Neutrophil (primary cell): ENCODE results near the gene MINDY3.
"Not testable (repeated sequence)": the region's sequence is repeated elsewhere in the genome, so short reads cannot be mapped to it uniquely, and the experiment has no call there.

Experiments used
- H3K27ac ChIP-seq: fragments of 200-600 bp; sonication (generic); 2 replicates; pipeline ENCODE4 v1.5.1; 2016; ENCODE audit warnings: mild to moderate bottlenecking, moderate library complexity
- H3K27me3 ChIP-seq: fragments of 200-600 bp; sonication (generic); 2 replicates; pipeline ENCODE4 v1.6.0; 2016; ENCODE audit warnings: mild to moderate bottlenecking
- H3K36me3 ChIP-seq: fragments of 200-600 bp; sonication (generic); 2 replicates; pipeline ENCODE4 v1.5.1; 2017
- H3K4me1 ChIP-seq, 2 experiments: fragments of 200-600 bp in 1 of 2; sonication (generic) in 1 of 2; 1 replicate in 1 of 2; 2 replicates in 1 of 2; pipeline versions ENCODE4 v1.5.1 to v1.6.1; 2013 to 2016; ENCODE audit warnings: low read depth in 1 of 2, low read length in 1 of 2, mild to moderate bottlenecking in 1 of 2, moderate library complexity in 1 of 2; ENCODE audit not compliant: control insufficient read depth in 1 of 2, insufficient read depth in 1 of 2
- H3K4me3 ChIP-seq, 2 experiments: fragments of 200-600 bp in 1 of 2; sonication (generic) in 1 of 2; 1 replicate in 1 of 2; 2 replicates in 1 of 2; pipeline ENCODE4 v1.5.1; 2013 to 2016; ENCODE audit warnings: low read depth in 1 of 2, low read length in 1 of 2, mild to moderate bottlenecking in 1 of 2, moderate library complexity in 1 of 2
- H3K9me3 ChIP-seq: fragments of 200-600 bp; sonication (generic); 2 replicates; pipeline ENCODE4 v1.5.1; 2016
- CTCF ChIP-seq: fragments of 200-600 bp; sonication (generic); IDR thresholded peaks from 2 replicates; pipeline ENCODE4 v1.5.1; 2016; ENCODE audit warnings: antibody characterized with exemption

The MINDY3 gene

GRCh38 chr10:15884447-15884846 lies 24.1 kb upstream of the MINDY3 start:
- no peaks in the 10 kb centered on the region for H3K9me3 ChIP-seq
- TF ChIP-seq CTCF = no peak
- no peak overlapping the region for H3K4me3 ChIP-seq
- H3K4me1 ChIP-seq = peaks cover 3 to 4% of the 10 kb centered on the region in 2 experiments
- H3K27me3 ChIP-seq = peaks cover 26% of the 10 kb centered on the region
- H3K27ac ChIP-seq = no peak overlapping the region
- H3K36me3 ChIP-seq = no peaks in the 10 kb centered on the region

- no peaks in the 10 kb centered on the region for H3K36me3 ChIP-seq
- H3K4me3 ChIP-seq = no peak overlapping the region
- H3K27ac ChIP-seq = no peak overlapping the region
- H3K27me3 ChIP-seq = peaks cover 22% of the 10 kb centered on the region
- H3K9me3 ChIP-seq = no peaks in the 10 kb centered on the region
- TF ChIP-seq CTCF = no peak
- H3K4me1 ChIP-seq = peaks cover 3 to 4% of the 10 kb centered on the region in 2 experiments
Measured at GRCh38 chr10:15881542-15881941, 21.2 kb upstream of the MINDY3 start.

- TF ChIP-seq CTCF = no peak
- H3K4me1 ChIP-seq = peaks cover 3 to 4% of the 10 kb centered on the region in 2 experiments
- H3K4me3 ChIP-seq = no peak overlapping the region
- H3K9me3 ChIP-seq = no peaks in the 10 kb centered on the region
- no peaks in the 10 kb centered on the region for H3K36me3 ChIP-seq
- no peak overlapping the region for H3K27ac ChIP-seq
- H3K27me3 ChIP-seq = peaks cover 34% of the 10 kb centered on the region
Measured at GRCh38 chr10:15879663-15880062, 19.4 kb upstream of the MINDY3 start.

- Histone ChIP-seq H3K27ac (no peak overlapping the region), H3K36me3 (no peaks in the 10 kb centered on the region), H3K4me3 (no peak overlapping the region), H3K27me3 (peaks cover 40% of the 10 kb centered on the region), H3K4me1 (peaks cover 3 to 4% of the 10 kb centered on the region in 2 experiments), H3K9me3 (no peaks in the 10 kb centered on the region)
- no peak for TF ChIP-seq CTCF
Measured at GRCh38 chr10:15879058-15879457, 18.8 kb upstream of the MINDY3 start.

- no peaks in the 10 kb centered on the region for H3K9me3 ChIP-seq
- peaks cover 3 to 4% of the 10 kb centered on the region in 2 experiments for H3K4me1 ChIP-seq
- no peak overlapping the region for H3K27ac ChIP-seq
- no peak overlapping the region for H3K4me3 ChIP-seq
- H3K27me3 ChIP-seq = peaks cover 40% of the 10 kb centered on the region
- no peak for TF ChIP-seq CTCF
- no peaks in the 10 kb centered on the region for H3K36me3 ChIP-seq
Measured at GRCh38 chr10:15877836-15878576, 17.7 kb upstream of the MINDY3 start.

- H3K4me1 ChIP-seq, H3K4me3 ChIP-seq, H3K36me3 ChIP-seq, H3K9me3 ChIP-seq, H3K27ac ChIP-seq: not testable (repeated sequence)
- H3K27me3 ChIP-seq = peaks cover 45% of the 10 kb centered on the region
Measured at GRCh38 chr10:15876274-15876673, 16.0 kb upstream of the MINDY3 start.

GRCh38 chr10:15872645-15873044 lies 12.3 kb upstream of the MINDY3 start:
- peaks cover 73% of the 10 kb centered on the region for H3K27me3 ChIP-seq
- H3K4me3 ChIP-seq, H3K27ac ChIP-seq, H3K9me3 ChIP-seq, H3K4me1 ChIP-seq, H3K36me3 ChIP-seq: not testable (repeated sequence)
